ENCODE data around the gene ACAN.

ACAN gene

DNA sequence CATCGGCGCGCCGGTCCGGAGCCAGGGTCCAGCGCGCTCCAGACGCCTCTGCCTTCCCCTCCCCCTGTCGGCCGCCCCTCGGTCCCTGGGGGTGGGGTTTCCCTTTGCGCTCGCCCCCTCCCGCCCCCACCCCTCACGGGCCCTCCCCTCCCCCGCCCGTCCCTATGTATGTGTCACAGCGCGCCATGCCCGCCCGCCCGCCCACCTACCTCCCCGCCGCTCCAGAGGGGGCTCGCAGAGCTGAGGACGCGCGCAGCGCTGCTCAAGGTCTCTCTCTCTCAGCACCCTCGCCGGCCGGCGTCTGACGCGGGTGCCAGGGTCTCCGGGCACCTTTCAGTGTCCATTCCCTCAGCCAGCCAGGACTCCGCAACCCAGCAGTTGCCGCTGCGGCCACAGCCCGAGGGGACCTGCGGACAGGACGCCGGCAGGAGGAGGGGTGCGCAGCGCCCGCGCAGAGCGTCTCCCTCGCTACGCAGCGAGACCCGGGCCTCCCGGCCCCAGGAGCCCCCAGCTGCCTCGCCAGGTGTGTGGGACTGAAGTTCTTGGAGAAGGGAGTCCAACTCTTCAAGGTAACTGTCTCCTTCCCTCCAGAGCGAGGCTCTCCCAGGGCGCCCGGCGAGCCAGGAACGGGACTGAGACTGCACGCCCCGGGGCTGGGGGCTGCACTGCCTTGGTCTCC, at the start of gene ACAN:
ACAN (plus strand) TSS at position 196 of the 679 bp plus-strand sequence. CDS start 32,771 bp downstream, outside the sequence.
- no peak for DNase-seq (ENCODE audit: low spot score)
- TF ChIP-seq, protein P1, sequence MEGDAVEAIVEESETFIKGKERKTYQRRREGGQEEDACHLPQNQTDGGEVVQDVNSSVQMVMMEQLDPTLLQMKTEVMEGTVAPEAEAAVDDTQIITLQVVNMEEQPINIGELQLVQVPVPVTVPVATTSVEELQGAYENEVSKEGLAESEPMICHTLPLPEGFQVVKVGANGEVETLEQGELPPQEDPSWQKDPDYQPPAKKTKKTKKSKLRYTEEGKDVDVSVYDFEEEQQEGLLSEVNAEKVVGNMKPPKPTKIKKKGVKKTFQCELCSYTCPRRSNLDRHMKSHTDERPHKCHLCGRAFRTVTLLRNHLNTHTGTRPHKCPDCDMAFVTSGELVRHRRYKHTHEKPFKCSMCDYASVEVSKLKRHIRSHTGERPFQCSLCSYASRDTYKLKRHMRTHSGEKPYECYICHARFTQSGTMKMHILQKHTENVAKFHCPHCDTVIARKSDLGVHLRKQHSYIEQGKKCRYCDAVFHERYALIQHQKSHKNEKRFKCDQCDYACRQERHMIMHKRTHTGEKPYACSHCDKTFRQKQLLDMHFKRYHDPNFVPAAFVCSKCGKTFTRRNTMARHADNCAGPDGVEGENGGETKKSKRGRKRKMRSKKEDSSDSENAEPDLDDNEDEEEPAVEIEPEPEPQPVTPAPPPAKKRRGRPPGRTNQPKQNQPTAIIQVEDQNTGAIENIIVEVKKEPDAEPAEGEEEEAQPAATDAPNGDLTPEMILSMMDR (IDR thresholded peaks at IDR 0.05; ENCODE audit: extremely low read depth, insufficient read depth, missing control alignments): no peak
- in situ Hi-C loops (cut with MboI; ENCODE audit: low pct_unique_long_range_greater_than_20kb, low sequenced_read_pairs, unreplicated experiment): no loop called here

GRCh38 chr15:88756521-88756920, 46.7 kb upstream of the ACAN start:
- no peak for DNase-seq (ENCODE audit: low spot score)
- in situ Hi-C loops (cut with MboI; ENCODE audit: low pct_unique_long_range_greater_than_20kb, low sequenced_read_pairs, unreplicated experiment): no loop called here
- TF ChIP-seq, protein P1 (IDR thresholded peaks at IDR 0.05; ENCODE audit: extremely low read depth, insufficient read depth, missing control alignments): no peak

GRCh38 chr15:88756921-88757320, 46.3 kb upstream of the ACAN start:
- no peak for DNase-seq (ENCODE audit: low spot score)
- TF ChIP-seq, protein P1 (IDR thresholded peaks at IDR 0.05; ENCODE audit: extremely low read depth, insufficient read depth, missing control alignments): no peak
- in situ Hi-C loops (cut with MboI; ENCODE audit: low pct_unique_long_range_greater_than_20kb, low sequenced_read_pairs, unreplicated experiment): no loop called here

GRCh38 chr15:88759872-88760271, 43.4 kb upstream of the ACAN start:
- DNase-seq (ENCODE audit: low spot score): no peak
- TF ChIP-seq, protein P1 (IDR thresholded peaks at IDR 0.05; ENCODE audit: extremely low read depth, insufficient read depth, missing control alignments): no peak
- in situ Hi-C loops (cut with MboI; ENCODE audit: low pct_unique_long_range_greater_than_20kb, low sequenced_read_pairs, unreplicated experiment): no loop called here

DNA sequence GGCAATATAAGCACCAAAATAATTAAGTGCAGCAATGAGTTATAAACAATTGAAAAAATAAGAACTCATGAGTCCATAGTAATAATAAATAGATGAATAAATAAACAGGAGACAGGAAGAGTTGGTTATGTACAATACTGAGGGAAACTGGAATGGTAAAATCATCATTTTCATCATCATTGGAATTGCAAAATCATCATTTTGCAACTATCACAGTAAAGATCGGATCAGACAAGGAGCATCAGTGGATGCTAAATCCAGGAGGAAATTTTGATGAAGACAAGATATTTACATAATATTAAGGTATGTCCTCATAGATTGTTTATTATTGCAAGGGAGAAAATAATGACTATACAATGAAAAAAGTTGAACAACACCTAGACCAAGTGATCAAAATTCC, 38.8 kb upstream of the ACAN start:
- TF ChIP-seq, protein P1 (IDR thresholded peaks at IDR 0.05; ENCODE audit: extremely low read depth, insufficient read depth, missing control alignments): no peak
- in situ Hi-C loops (cut with MboI; ENCODE audit: low pct_unique_long_range_greater_than_20kb, low sequenced_read_pairs, unreplicated experiment): no loop called here
- no peak for DNase-seq (ENCODE audit: low spot score)

GRCh38 chr15:88765212-88765611, 38.0 kb upstream of the ACAN start:
- TF ChIP-seq, protein P1 (IDR thresholded peaks at IDR 0.05; ENCODE audit: extremely low read depth, insufficient read depth, missing control alignments): no peak
- no peak for DNase-seq (ENCODE audit: low spot score)
- in situ Hi-C loops (cut with MboI; ENCODE audit: low pct_unique_long_range_greater_than_20kb, low sequenced_read_pairs, unreplicated experiment): no loop called here

All from GM13977 (cell line).